ENCODE data around the gene ARHGAP30. TPM values are rescaled to one million over a fixed set of nuclear protein-coding genes. Genes with fewer than 3 reads are reported as not detected.

ARHGAP30 gene
- total and polyA plus RNA-seq, 2 of the 4 experiments (the other 2 are of a cell fraction), result 0.02 TPM; not detected in 1

- intact Hi-C loops (cut with micrococcal nuclease), result loop anchor here (1.0 to 5.0 kb wide), 4 partner anchors 37 to 347 kb away; no protein-coding TSS in a partner anchor
- H4K8ac ChIP-seq (ENCODE audit: low read depth in 2 of 2, low read length in 2 of 2), result peak overlapping the region; percentile 88 to 95
Measured at GRCh38 chr1:161044908-161045735, 24.6 kb downstream of the ARHGAP30 start.

More at GRCh38 chr1:161044908-161045735, 24.6 kb downstream of the ARHGAP30 start:
- Histone ChIP-seq H4K5ac (ENCODE audit: low read depth, low read length) (peak overlapping the region; percentile 56), H3K4me3 (ENCODE audit: insufficient read depth, low read depth, low read length) (peak overlapping the region; percentile 53), H3K9ac (ENCODE audit: low read depth, low read length) (peak overlapping the region; percentile 82), H3K56ac (ENCODE audit: extremely low read depth, insufficient read depth, low read length) (peak overlapping the region; percentile 89), H2BK15ac (ENCODE audit: low read depth, low read length) (no peak overlapping the region), H3K36me3 (ENCODE audit: control insufficient read depth, insufficient read depth, low read length) (peaks cover 19% of the 10 kb centered on the region), H3K9me3 (ENCODE audit: control insufficient read depth, insufficient read depth, low read length) (no peaks in the 10 kb centered on the region), H3K79me1 (ENCODE audit: low read depth in 1 of 2, low read length in 2 of 2) (peaks cover 18 to 37% of the 10 kb centered on the region in 2 experiments), H3K23ac (ENCODE audit: low read depth, low read length) (peak overlapping the region; percentile 89), H3K4me1 (ENCODE audit: control insufficient read depth, insufficient read depth, low read length) (no peaks in the 10 kb centered on the region; the same call in 1 of the 2 replicates), H3K4ac (ENCODE audit: low read depth, low read length) (peak overlapping the region; percentile 78), H4K20me1 (ENCODE audit: insufficient read depth, low read length) (no peaks in the 10 kb centered on the region; the same call in 1 of the 2 replicates), H4K91ac (ENCODE audit: insufficient read depth, low read depth, low read length) (peak overlapping the region; percentile 64), H2BK120ac (ENCODE audit: low read depth, low read length) (peak overlapping the region; percentile 0; the same call in 1 of the 2 replicates), H3K18ac (ENCODE audit: low read depth, low read length) (no peak overlapping the region; the same call in 1 of the 2 replicates), H2AFZ (replicated peaks; ENCODE audit: low read length, poor library complexity) (peak overlapping the region; percentile 78), H2AK5ac (ENCODE audit: low read depth, low read length) (0 out of 2 replicates have a peak overlapping the region, but pooled peaks have one; percentile 3), H3K27ac (ENCODE audit: insufficient read depth, low read length) (peak overlapping the region; percentile 73), H3K9me1 (ENCODE audit: insufficient read depth, low read length) (no peaks in the 10 kb centered on the region), H2BK5ac (ENCODE audit: low read depth, low read length, poor library complexity, severe bottlenecking) (peak overlapping the region; percentile 75), H3K4me2 (ENCODE audit: low read depth, low read length) (peak overlapping the region; percentile 87), H3K14ac (replicated peaks; ENCODE audit: low read depth, low read length) (peak overlapping the region; percentile 78), H2AK9ac (replicated peaks; ENCODE audit: low read depth, low read length, poor library complexity) (peak overlapping the region; percentile 84), H3K27me3 (ENCODE audit: control insufficient read depth, insufficient read depth, low read length) (no peaks in the 10 kb centered on the region), H2BK20ac (ENCODE audit: low read depth, low read length) (no peak overlapping the region)
- DNase-seq, result peak; percentile 58
- peak; percentile 68 for ATAC-seq (ENCODE audit: low read depth)
- CTCF ChIA-PET, result interaction anchor here (2.0 to 2.2 kb wide), 2 partner anchors 48 to 52 kb away, joined by 10 to 13 read pairs; partner anchors contain the start of gene KLHDC9
- in situ Hi-C loops (cut with MboI; ENCODE audit: low sequenced_read_pairs) (loop anchor here (5.0 kb wide), 1 partner anchor 48 kb away; no protein-coding TSS in a partner anchor), dilution Hi-C loops (cut with HindIII; ENCODE audit: low sequenced_read_pairs, unreplicated experiment) (no loop called here)
- POLR2A ChIA-PET (ENCODE audit: unreplicated experiment), result no interaction called here
- TSS peak; percentile 56 for BruUV-seq (replicated peaks)
- no peak for TF ChIP-seq CEBPB (IDR thresholded peaks at IDR 0.05; ENCODE audit: low read depth, low read length)
- 0 out of 2 replicates have a peak, but pooled peaks have one; percentile 33 for TF ChIP-seq MXI1 (IDR thresholded peaks at IDR 0.05; ENCODE audit: borderline replicate concordance, low read depth, low read length)
- WGBS, 2 experiments (ENCODE audit: extremely low coverage in 2 of 2, insufficient read length in 1 of 2), result 0% methylated on average over 2 of the region's 48 CpGs; no CpG with 5 or more reads in 1 of the 2 experiments

All from IMR-90 (cell line).